HG03159 (cell line): ENCODE results near the gene CORO6.

Experiments used
- ATAC-seq: cut with Tn5 transposase; IDR thresholded peaks from one replicate; pipeline ENCODE4 v1.9.1; 2021; ENCODE audit warnings: mild to moderate bottlenecking, moderate library complexity; ENCODE audit not compliant: unreplicated experiment

CORO6 gene

GRCh38 chr17:29567304-29567553 lies 55.5 kb downstream of the CORO6 start:
- ATAC-seq, result peak; percentile 8

- peak; percentile 6 for ATAC-seq
These were observed 56.0 kb downstream of the CORO6 start, which contains the start of gene ABHD15 for GRCh38 chr17:29566473-29567303. Gene ABHD15, minus strand, starts transcription at chr17:29567037. Its CDS starts 71 bp downstream, at chr17:29566966.

- no peak for ATAC-seq
These were observed 56.9 kb downstream of the CORO6 start for GRCh38 chr17:29565643-29566472.
